Kasumi-1 (cell line): Measurements from ENCODE around the gene ZNF529.
"Not testable (repeated sequence)": the region's sequence is repeated elsewhere in the genome, so short reads cannot be mapped to it uniquely, and the experiment has no call there.

Experiments
- DNase-seq, 2 experiments: peaks; one replicate each; lab custom pipeline; 2025; lab: John Stamatoyannopoulos, UW

The ZNF529 gene

GRCh38 chr19:36573020-36573894, at the start of gene ZNF529:
Gene ZNF529, minus strand, starts transcription at chr19:36573292. Its CDS starts 946 bp downstream, at chr19:36572346.
- DNase-seq, result peak; percentile 93 to 95

- peak in 1 of 2 experiments; percentile 33 for DNase-seq
Measured at GRCh38 chr19:36605877-36606478, 32.9 kb upstream of the ZNF529 start.

GRCh38 chr19:36605101-36605876, 32.2 kb upstream of the ZNF529 start, which contains the start of gene ZNF382:
Gene ZNF382, plus strand, starts transcription at chr19:36605313. Its CDS starts 4,602 bp downstream, at chr19:36609915.
- DNase-seq, result peak; percentile 62 to 70

GRCh38 chr19:36604656-36605100, 31.6 kb upstream of the ZNF529 start:
- peak; percentile 66 to 71 for DNase-seq

- DNase-seq, result not testable (repeated sequence)
Measured at GRCh38 chr19:36602681-36603080, 29.6 kb upstream of the ZNF529 start.

GRCh38 chr19:36579255-36579654, 6.2 kb upstream of the ZNF529 start:
- DNase-seq, result no peak

- DNase-seq, result no peak
Measured at GRCh38 chr19:36577271-36577996, 4.3 kb upstream of the ZNF529 start.

GRCh38 chr19:36574741-36575140, 1.6 kb upstream of the ZNF529 start:
- DNase-seq, result no peak

GRCh38 chr19:36573895-36574720, 1.0 kb upstream of the ZNF529 start:
- peak in 1 of 2 experiments; percentile 37 for DNase-seq

GRCh38 chr19:36572593-36573019, 486 bp downstream of the ZNF529 start:
- no peak for DNase-seq

- DNase-seq, result no peak
Measured at GRCh38 chr19:36564391-36564790, 8.7 kb downstream of the ZNF529 start.

GRCh38 chr19:36547001-36547732, 25.9 kb downstream of the ZNF529 start:
- peak in 1 of 2 experiments; percentile 17 for DNase-seq

GRCh38 chr19:36528921-36529518, 44.1 kb downstream of the ZNF529 start:
- peak in 1 of 2 experiments; percentile 65 for DNase-seq

- DNase-seq, result peak; percentile 92
Measured at GRCh38 chr19:36528194-36528920, 44.7 kb downstream of the ZNF529 start, which contains the start of gene ZNF260. Gene ZNF260, minus strand, starts transcription at chr19:36528271. Its CDS starts 13,033 bp downstream, at chr19:36515238.

GRCh38 chr19:36527873-36528193, 45.3 kb downstream of the ZNF529 start:
- no peak for DNase-seq

- DNase-seq, result no peak
Measured at GRCh38 chr19:36527341-36527740, 45.8 kb downstream of the ZNF529 start.

GRCh38 chr19:36526581-36526980, 46.5 kb downstream of the ZNF529 start:
- DNase-seq, result no peak

- no peak for DNase-seq
Measured at GRCh38 chr19:36524617-36525016, 48.5 kb downstream of the ZNF529 start.
